NOMO-1 treated with dmso at 0.1 percent for 144 hours (cell line): ENCODE results near the gene SLC46A3.

Experiments used
- DNase-seq: peaks from one replicate; lab custom pipeline; 2025; ENCODE audit not compliant: unreplicated experiment; lab: John Stamatoyannopoulos, UW

The SLC46A3 gene

GRCh38 chr13:28718543-28719226 lies at the start of gene SLC46A3:
TSS of gene SLC46A3 (minus strand) at chr13:28718970. CDS start at chr13:28717998, 972 bp downstream.
- peak; percentile 97 for DNase-seq

- no peak for DNase-seq
Observed at GRCh38 chr13:28763887-28764286, 45.1 kb upstream of the SLC46A3 start.

GRCh38 chr13:28761586-28761985 lies 42.8 kb upstream of the SLC46A3 start:
- no peak for DNase-seq

- no peak for DNase-seq
Observed at GRCh38 chr13:28755546-28755870, 36.7 kb upstream of the SLC46A3 start.

- DNase-seq: peak; percentile 95
Observed at GRCh38 chr13:28754698-28755545, 36.2 kb upstream of the SLC46A3 start.

GRCh38 chr13:28753946-28754345 lies 35.2 kb upstream of the SLC46A3 start:
- DNase-seq: no peak

- DNase-seq: no peak
Observed at GRCh38 chr13:28753208-28753892, 34.6 kb upstream of the SLC46A3 start.

- DNase-seq: peak; percentile 28
Observed at GRCh38 chr13:28751175-28751960, 32.6 kb upstream of the SLC46A3 start.

GRCh38 chr13:28750187-28751045 lies 31.6 kb upstream of the SLC46A3 start:
- no peak for DNase-seq

- no peak for DNase-seq
Observed at GRCh38 chr13:28747851-28748250, 29.1 kb upstream of the SLC46A3 start.

GRCh38 chr13:28746287-28746612 lies 27.5 kb upstream of the SLC46A3 start:
- no peak for DNase-seq

GRCh38 chr13:28744656-28745055 lies 25.9 kb upstream of the SLC46A3 start:
- DNase-seq: no peak

GRCh38 chr13:28744091-28744536 lies 25.3 kb upstream of the SLC46A3 start:
- no peak for DNase-seq

GRCh38 chr13:28743499-28744083 lies 24.8 kb upstream of the SLC46A3 start:
- no peak for DNase-seq

- DNase-seq: no peak
Observed at GRCh38 chr13:28743020-28743419, 24.2 kb upstream of the SLC46A3 start.

- DNase-seq: peak; percentile 58
Observed at GRCh38 chr13:28742445-28742844, 23.7 kb upstream of the SLC46A3 start.

GRCh38 chr13:28741084-28741491 lies 22.3 kb upstream of the SLC46A3 start:
- DNase-seq: peak; percentile 28

- DNase-seq: no peak
Observed at GRCh38 chr13:28739376-28739775, 20.6 kb upstream of the SLC46A3 start.

GRCh38 chr13:28735481-28736029 lies 16.8 kb upstream of the SLC46A3 start:
- no peak for DNase-seq
